Measurements from ENCODE around the gene RBFOX2. TPM values are rescaled to one million over a fixed set of nuclear protein-coding genes. Genes with fewer than 3 reads are reported as not detected.

RBFOX2 gene
- total RNA-seq, 1 donor from 2014 or later = 126 TPM

DNA sequence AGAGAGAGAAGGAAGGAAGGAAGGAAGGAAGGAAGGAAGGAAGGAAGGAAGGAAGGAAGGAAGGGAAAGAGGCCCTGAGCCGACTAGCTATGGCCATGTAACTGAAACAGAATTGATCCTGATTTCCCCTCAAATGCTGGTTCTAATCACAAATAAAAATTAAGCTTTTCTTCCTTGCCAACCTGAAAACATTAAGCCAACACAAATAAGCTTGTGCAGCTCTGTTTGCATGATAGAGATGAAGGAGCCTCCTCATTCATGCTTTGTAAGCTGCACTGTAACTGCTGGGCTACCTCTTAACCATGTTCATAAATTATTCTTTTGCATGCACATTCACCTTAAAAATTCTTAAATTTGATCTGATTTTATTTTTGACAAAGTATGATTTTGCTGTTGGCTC lies 338.6 kb downstream of the RBFOX2 start:
- peaks cover 3% of the 10 kb centered on the region for H3K9me3 Mint-ChIP-seq
- H3K4me1 Mint-ChIP-seq = no peaks in the 10 kb centered on the region
- H3K36me3 Mint-ChIP-seq (ENCODE audit: low read depth) = no peaks in the 10 kb centered on the region
- H3K4me3 Mint-ChIP-seq = no peak overlapping the region
- no peak for DNase-seq (ENCODE audit: low read depth, low spot score)
- TF ChIP-seq, protein P1, sequence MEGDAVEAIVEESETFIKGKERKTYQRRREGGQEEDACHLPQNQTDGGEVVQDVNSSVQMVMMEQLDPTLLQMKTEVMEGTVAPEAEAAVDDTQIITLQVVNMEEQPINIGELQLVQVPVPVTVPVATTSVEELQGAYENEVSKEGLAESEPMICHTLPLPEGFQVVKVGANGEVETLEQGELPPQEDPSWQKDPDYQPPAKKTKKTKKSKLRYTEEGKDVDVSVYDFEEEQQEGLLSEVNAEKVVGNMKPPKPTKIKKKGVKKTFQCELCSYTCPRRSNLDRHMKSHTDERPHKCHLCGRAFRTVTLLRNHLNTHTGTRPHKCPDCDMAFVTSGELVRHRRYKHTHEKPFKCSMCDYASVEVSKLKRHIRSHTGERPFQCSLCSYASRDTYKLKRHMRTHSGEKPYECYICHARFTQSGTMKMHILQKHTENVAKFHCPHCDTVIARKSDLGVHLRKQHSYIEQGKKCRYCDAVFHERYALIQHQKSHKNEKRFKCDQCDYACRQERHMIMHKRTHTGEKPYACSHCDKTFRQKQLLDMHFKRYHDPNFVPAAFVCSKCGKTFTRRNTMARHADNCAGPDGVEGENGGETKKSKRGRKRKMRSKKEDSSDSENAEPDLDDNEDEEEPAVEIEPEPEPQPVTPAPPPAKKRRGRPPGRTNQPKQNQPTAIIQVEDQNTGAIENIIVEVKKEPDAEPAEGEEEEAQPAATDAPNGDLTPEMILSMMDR (conservative IDR thresholded peaks at IDR 0.05) = no peak
- peaks cover 42% of the 10 kb centered on the region for H3K27me3 Mint-ChIP-seq (ENCODE audit: low read depth)
- no peak overlapping the region for H3K27ac Mint-ChIP-seq (ENCODE audit: unreplicated experiment)

- TF ChIP-seq, protein P1 (conservative IDR thresholded peaks at IDR 0.05) = no peak
- H3K9me3 Mint-ChIP-seq = peaks cover 3% of the 10 kb centered on the region
- H3K27ac Mint-ChIP-seq (ENCODE audit: unreplicated experiment) = no peak overlapping the region
- DNase-seq (ENCODE audit: low read depth, low spot score) = no peak
- peaks cover 40% of the 10 kb centered on the region for H3K27me3 Mint-ChIP-seq (ENCODE audit: low read depth)
- H3K4me3 Mint-ChIP-seq = no peak overlapping the region
- no peaks in the 10 kb centered on the region for H3K4me1 Mint-ChIP-seq
- no peaks in the 10 kb centered on the region for H3K36me3 Mint-ChIP-seq (ENCODE audit: low read depth)
Observed at GRCh38 chr22:35688913-35689675, 339.5 kb downstream of the RBFOX2 start.

Other genes starting within 250 kb of the RBFOX2 start
- gene APOL3, start 131.9 kb upstream of the RBFOX2 start, total RNA-seq = not detected in 2 replicates
- not detected in 2 replicates for gene APOL4, start 173.0 kb upstream of the RBFOX2 start, total RNA-seq
- 14.2 and 15.7 TPM in 2 replicates for gene APOL2, start 210.7 kb upstream of the RBFOX2 start, total RNA-seq
- not detected in 2 replicates for gene APOL1, start 224.3 kb upstream of the RBFOX2 start, total RNA-seq

Data from neural crest cell (in vitro differentiated cells).